Articular chondrocyte of knee joint (primary cell): ENCODE results near the gene XIRP2. TPM values are rescaled to one million over a fixed set of nuclear protein-coding genes. Genes with fewer than 3 reads are reported as not detected.

Experiments
- total RNA-seq: library from RNA; depleted of rRNA; stranded (reverse); fragments of >200 nt; gene quantifications from 2 replicates; pipeline ENCODE4 v1.2.3, GENCODE V29; 2012

Gene XIRP2, protein sequence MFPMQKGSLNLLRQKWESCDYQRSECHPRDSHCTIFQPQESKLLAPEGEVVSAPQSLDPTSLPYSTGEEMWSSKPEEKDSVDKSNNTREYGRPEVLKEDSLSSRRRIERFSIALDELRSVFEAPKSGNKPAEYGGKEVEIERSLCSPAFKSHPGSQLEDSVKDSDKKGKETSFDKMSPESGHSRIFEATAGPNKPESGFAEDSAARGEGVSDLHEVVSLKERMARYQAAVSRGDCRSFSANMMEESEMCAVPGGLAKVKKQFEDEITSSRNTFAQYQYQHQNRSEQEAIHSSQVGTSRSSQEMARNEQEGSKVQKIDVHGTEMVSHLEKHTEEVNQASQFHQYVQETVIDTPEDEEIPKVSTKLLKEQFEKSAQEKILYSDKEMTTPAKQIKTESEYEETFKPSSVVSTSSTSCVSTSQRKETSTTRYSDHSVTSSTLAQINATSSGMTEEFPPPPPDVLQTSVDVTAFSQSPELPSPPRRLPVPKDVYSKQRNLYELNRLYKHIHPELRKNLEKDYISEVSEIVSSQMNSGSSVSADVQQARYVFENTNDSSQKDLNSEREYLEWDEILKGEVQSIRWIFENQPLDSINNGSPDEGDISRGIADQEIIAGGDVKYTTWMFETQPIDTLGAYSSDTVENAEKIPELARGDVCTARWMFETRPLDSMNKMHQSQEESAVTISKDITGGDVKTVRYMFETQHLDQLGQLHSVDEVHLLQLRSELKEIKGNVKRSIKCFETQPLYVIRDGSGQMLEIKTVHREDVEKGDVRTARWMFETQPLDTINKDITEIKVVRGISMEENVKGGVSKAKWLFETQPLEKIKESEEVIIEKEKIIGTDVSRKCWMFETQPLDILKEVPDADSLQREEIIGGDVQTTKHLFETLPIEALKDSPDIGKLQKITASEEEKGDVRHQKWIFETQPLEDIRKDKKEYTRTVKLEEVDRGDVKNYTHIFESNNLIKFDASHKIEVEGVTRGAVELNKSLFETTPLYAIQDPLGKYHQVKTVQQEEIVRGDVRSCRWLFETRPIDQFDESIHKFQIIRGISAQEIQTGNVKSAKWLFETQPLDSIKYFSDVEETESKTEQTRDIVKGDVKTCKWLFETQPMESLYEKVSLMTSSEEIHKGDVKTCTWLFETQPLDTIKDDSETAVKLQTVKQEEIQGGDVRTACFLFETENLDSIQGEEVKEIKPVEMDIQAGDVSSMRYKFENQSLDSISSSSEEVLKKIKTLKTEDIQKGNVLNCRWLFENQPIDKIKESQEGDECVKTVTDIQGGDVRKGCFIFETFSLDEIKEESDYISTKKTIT (N-terminal part only)
- total RNA-seq = under 0.01 TPM in 1 of 2 replicates, not detected in the other

DNA sequence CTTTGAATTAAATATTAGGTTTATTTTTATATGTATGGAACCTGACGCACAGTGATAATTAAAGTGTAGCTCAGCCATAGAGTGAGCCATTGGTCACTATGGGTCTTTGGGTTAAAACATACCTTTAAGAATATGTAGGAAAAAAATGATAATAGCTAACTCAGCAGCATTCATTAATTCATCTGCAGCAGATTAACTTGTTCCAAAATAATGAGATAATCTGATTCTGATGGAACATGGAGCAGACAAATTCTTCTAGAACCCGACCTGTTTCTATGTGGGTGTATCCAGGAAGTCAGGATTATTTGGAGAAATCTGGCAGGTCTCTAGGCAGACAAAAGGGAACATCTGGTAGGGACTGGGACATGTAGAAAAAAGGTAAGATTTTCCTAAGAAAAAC, at the start of gene XIRP2:
Gene XIRP2, plus strand, starts transcription at position 301 of the 400 bp plus-strand sequence. CDS start 15,003 bp downstream, outside the sequence.

DNA sequence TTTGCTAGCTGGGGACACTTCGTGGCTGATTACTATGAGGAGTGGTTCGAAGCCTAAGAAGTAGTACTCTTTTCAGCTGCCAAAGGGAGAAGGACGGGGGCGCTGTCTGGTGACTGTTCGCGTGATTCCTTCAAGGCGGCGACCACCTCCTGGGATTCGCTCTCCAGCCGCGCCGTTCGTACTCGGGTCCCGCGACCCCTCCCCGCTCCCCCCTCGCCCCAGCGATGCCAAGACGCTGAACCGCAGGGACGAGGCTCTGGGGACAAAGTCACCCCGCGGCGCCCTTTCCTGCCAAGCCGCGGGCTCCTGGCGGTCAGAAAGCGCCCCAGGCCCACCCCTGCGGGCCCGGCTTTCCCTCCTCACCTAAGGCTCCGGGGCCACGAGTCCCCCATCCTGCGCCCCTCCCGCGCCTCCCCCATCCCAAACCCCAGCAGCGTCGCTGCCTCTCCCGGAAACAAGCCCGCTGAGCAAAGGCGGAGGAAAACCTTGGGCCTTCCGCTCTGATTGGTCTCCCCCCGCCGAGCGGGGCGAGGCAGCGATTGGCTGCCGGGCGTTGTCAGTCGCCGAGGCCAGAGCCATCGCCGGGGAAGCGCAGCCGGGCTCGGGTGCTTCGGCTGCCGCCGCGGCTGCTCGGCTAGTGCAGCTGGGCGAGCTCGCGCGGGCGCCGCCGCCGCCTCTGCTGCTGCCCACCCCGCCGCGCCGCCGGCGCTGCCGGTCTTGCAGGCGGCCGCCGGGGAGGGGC, 404.3 kb downstream of the XIRP2 start, which contains the start of gene B3GALT1:
Gene B3GALT1, plus strand, starts transcription at position 572 of the 742 bp plus-strand sequence.

